ENCODE data around the gene CCDC78.

The CCDC78 gene

GRCh38 chr16:676913-677312 lies 49.3 kb downstream of the CCDC78 start:
- peak; percentile 55 for DNase-seq

- no peak for DNase-seq
Measured at GRCh38 chr16:676565-676902, 49.7 kb downstream of the CCDC78 start.

DNA sequence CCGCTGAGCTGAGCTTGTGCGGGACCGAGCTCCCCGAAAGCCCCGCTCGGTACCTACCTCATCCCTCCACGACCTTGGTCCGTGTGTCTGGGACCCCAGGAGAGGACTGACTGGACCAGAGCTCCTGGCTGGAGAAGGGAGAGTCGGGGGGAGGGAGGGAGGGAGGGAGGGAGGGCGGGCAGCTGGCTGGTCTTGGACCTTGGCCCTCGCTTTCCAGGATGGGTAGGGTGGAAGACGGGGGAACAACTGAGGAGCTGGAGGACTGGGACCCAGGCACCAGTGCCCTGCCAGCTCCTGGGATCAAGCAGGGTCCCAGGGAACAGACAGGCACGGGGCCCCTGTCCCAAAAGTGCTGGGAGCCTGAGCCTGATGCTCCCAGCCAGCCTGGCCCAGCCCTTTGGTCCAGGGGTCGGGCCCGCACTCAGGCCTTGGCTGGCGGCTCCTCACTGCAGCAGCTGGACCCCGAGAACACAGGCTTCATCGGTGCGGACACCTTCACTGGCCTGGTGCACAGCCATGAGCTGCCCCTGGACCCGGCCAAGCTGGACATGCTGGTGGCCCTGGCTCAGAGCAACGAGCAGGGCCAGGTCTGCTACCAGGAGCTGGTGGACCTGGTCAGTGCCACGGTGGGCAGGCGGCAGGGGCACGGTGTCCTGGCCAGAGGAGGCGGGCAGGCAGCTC lies 50.2 kb downstream of the CCDC78 start:
- no peak for DNase-seq

DNA sequence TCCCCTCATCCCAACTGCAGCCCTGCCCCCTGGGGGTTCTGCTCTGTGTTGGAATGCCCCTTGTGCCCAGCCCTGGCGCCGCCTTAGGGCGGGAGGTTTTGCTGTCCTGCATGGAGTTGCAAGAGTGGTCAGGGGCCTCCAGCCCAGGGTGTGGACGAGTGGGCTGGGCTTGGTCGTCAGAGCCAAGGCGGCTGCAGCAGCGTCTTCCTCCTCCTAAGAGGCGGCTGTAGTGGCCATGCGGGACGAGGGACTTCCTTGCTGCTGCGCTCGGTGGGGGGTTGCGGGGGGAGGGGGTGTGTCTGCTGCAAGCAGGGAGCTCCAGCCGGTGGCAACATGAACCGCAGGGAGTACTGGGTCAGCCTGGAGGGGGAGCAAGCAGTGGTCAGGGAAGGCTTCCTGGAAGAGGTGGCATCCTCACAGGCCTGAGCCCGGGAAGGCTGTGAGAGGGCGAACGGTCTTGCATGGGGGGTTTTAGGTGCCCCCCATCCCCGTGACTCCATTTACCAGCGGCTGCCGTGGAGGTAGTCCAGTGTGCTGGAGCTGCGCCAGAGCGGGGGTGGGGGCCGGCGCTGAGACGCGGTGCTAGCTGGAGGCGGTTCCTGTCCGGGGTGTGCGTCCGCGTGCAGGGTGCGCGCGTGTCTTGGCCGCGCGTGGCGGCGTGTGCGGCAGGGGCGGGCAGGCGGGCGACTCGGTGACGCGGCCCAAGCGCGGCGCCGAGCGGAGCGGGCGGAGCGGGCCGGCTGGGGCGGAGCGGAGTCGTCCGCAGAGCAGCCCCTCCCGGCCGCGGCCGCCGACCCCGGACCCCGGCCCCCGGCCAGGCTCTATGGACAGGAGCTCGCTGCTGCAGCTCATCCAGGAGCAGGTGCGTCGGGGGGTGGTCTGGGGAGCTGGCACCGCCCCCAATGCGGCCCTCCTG lies 51.0 kb downstream of the CCDC78 start, which contains the start of gene RHBDL1:
Gene RHBDL1, plus strand, starts transcription at position 704 of the 916 bp plus-strand sequence. Its CDS starts 120 bp downstream, at position 824.
- no peak for DNase-seq

GRCh38 chr16:674214-674881 lies 51.9 kb downstream of the CCDC78 start:
- no peak for DNase-seq

DNA sequence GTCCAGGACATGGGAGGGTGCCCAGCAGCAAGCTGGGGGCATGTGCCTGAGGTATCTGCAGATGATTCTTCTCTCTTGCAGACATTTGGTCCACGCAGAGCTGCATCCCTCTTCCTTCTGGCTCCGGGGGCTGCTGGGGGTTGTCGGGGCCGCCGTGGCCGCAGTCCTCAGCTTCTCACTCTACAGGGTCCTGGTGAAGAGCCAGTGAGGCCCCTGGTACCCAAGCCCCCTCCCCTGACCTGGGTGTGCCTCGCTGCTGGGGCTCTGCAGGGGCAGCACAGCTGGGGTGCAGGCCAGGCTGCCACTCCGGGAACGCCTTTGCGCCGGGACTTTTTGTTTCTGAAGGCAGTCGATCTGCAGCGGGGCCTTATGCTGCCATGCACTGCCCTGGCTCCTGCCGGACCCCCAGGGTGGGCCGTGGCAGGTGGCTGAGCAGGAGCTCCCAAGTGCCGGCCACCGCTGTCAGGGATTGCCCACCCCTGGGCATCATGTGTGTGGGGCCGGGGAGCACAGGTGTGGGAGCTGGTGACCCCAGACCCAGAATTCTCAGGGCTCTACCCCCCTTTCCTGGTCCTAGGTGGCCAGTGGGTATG lies 52.7 kb downstream of the CCDC78 start:
- DNase-seq, result no peak

GRCh38 chr16:672851-673250 lies 53.4 kb downstream of the CCDC78 start:
- no peak for DNase-seq
